Activated T-helper 1 cell treated with Interleukin-2 at 50 U/mL for 16 hours (primary cell): ENCODE results near the gene ELK3.

Source experiments
- DNase-seq: peaks from one replicate; pipeline ENCODE4 v3.0.0-alpha.2; 2020; ENCODE audit warnings: low read depth

Gene ELK3

GRCh38 chr12:96212456-96213375 lies 18.5 kb downstream of the ELK3 start:
- DNase-seq: no peak

- no peak for DNase-seq
Observed at GRCh38 chr12:96213869-96214268, 19.7 kb downstream of the ELK3 start.

GRCh38 chr12:96215919-96216273 lies 21.7 kb downstream of the ELK3 start:
- no peak for DNase-seq

- DNase-seq: no peak
Observed at GRCh38 chr12:96218989-96219678, 25.0 kb downstream of the ELK3 start.

GRCh38 chr12:96219700-96220206 lies 25.6 kb downstream of the ELK3 start:
- DNase-seq: no peak

GRCh38 chr12:96220902-96221301 lies 26.7 kb downstream of the ELK3 start:
- DNase-seq: no peak

GRCh38 chr12:96221391-96221790 lies 27.2 kb downstream of the ELK3 start:
- DNase-seq: no peak

- no peak for DNase-seq
Observed at GRCh38 chr12:96223411-96224218, 29.4 kb downstream of the ELK3 start.

- DNase-seq: no peak
Observed at GRCh38 chr12:96224219-96224615, 30.0 kb downstream of the ELK3 start.

GRCh38 chr12:96225044-96225855 lies 31.1 kb downstream of the ELK3 start:
- DNase-seq: no peak

GRCh38 chr12:96225994-96226399 lies 31.8 kb downstream of the ELK3 start:
- DNase-seq: no peak

GRCh38 chr12:96226401-96226800 lies 32.2 kb downstream of the ELK3 start:
- DNase-seq: no peak

- DNase-seq: no peak
Observed at GRCh38 chr12:96226801-96227348, 32.7 kb downstream of the ELK3 start.

- no peak for DNase-seq
Observed at GRCh38 chr12:96227365-96228106, 33.4 kb downstream of the ELK3 start.

- no peak for DNase-seq
Observed at GRCh38 chr12:96228566-96229248, 34.5 kb downstream of the ELK3 start.

GRCh38 chr12:96230646-96231045 lies 36.5 kb downstream of the ELK3 start:
- no peak for DNase-seq

- DNase-seq: no peak
Observed at GRCh38 chr12:96233168-96233567, 39.0 kb downstream of the ELK3 start.

GRCh38 chr12:96233939-96234461 lies 39.8 kb downstream of the ELK3 start:
- no peak for DNase-seq
